Neural progenitor cell (in vitro differentiated cells): ENCODE results near the gene GFPT1. TPM values are rescaled to one million over a fixed set of nuclear protein-coding genes. Genes with fewer than 3 reads are reported as not detected.
"Not testable (repeated sequence)": the region's sequence is repeated elsewhere in the genome, so short reads cannot be mapped to it uniquely, and the experiment has no call there.

Experiments used
- DNase-seq: peaks from one replicate; pipeline ENCODE4 v3.0.0-alpha.2; 2016; ENCODE audit warnings: low spot score
- H2AFZ ChIP-seq: fragments of 200-600 bp; sonication (generic); replicated peaks from 2 replicates; pipeline ENCODE4 v1.6.1; 2016; ENCODE audit warnings: antibody characterized with exemption
- H3F3A ChIP-seq: fragments of 200-600 bp; sonication (generic); 2 replicates; pipeline ENCODE4 v1.6.1; 2016; ENCODE audit warnings: antibody characterized with exemption, low read depth
- H3K27ac ChIP-seq: fragments of 200-600 bp; sonication (generic); 2 replicates; pipeline ENCODE4 v1.5.1; 2016; ENCODE audit warnings: mild to moderate bottlenecking
- H3K27me3 ChIP-seq: fragments of 200-600 bp; sonication (generic); 2 replicates; pipeline ENCODE4 v1.6.1; 2016; ENCODE audit warnings: mild to moderate bottlenecking, moderate library complexity
- H3K36me3 ChIP-seq: fragments of 200-600 bp; sonication (generic); 2 replicates; pipeline ENCODE4 v1.5.1; 2016
- H3K4me1 ChIP-seq: fragments of 200-600 bp; sonication (generic); 2 replicates; pipeline ENCODE4 v1.6.1; 2016; ENCODE audit warnings: mixed run types
- H3K4me2 ChIP-seq: fragments of 200-600 bp; sonication (generic); 2 replicates; pipeline ENCODE4 v1.6.1; 2016
- H3K4me3 ChIP-seq: fragments of 200-600 bp; sonication (generic); 2 replicates; pipeline ENCODE4 v1.5.1; 2016
- H3K79me2 ChIP-seq: fragments of 200-600 bp; sonication (generic); 2 replicates; pipeline ENCODE4 v1.6.1; 2016; ENCODE audit warnings: low read depth
- H3K9ac ChIP-seq: fragments of 200-600 bp; sonication (generic); 2 replicates; pipeline ENCODE4 v1.6.1; 2016
- H3K9me3 ChIP-seq: fragments of 200-600 bp; sonication (generic); 2 replicates; pipeline ENCODE4 v1.5.1; 2016; ENCODE audit warnings: low read depth
- H4K20me1 ChIP-seq: fragments of 200-600 bp; sonication (generic); 2 replicates; pipeline ENCODE4 v1.6.1; 2016; ENCODE audit warnings: low read depth
- H3K27ac Mint-ChIP-seq: 3 replicates; pipeline ENCODE4 v1.8.0; 2021; ENCODE audit warnings: mixed read lengths
- H3K27me3 Mint-ChIP-seq: 2 replicates; pipeline ENCODE4 v1.8.0; 2022; ENCODE audit warnings: low read depth, mild to moderate bottlenecking, inconsistent platforms, moderate library complexity, mixed read lengths; ENCODE audit not compliant: insufficient read depth
- H3K36me3 Mint-ChIP-seq: 3 replicates; pipeline ENCODE4 v1.8.0; 2021; ENCODE audit warnings: mixed read lengths
- H3K4me1 Mint-ChIP-seq: 3 replicates; pipeline ENCODE4 v1.8.0; 2021; ENCODE audit warnings: mixed read lengths
- H3K4me3 Mint-ChIP-seq: 3 replicates; pipeline ENCODE4 v1.8.0; 2021; ENCODE audit warnings: mild to moderate bottlenecking, moderate library complexity, mixed read lengths
- H3K9me3 Mint-ChIP-seq: 3 replicates; pipeline ENCODE4 v1.8.0; 2020; ENCODE audit warnings: mixed read lengths
- EZH2 ChIP-seq: fragments of 200-600 bp; sonication (generic); IDR thresholded peaks from 2 replicates; pipeline ENCODE4 v1.6.1; 2017; ENCODE audit warnings: antibody characterized with exemption, mild to moderate bottlenecking, moderate library complexity
- EZH2phosphoT487 ChIP-seq: fragments of 200-600 bp; sonication (generic); IDR thresholded peaks from 2 replicates; pipeline ENCODE4 v1.6.1; 2017; ENCODE audit warnings: antibody characterized with exemption
- total RNA-seq: library from RNA; depleted of rRNA; stranded (reverse); fragments of >200 nt; gene quantifications from 2 replicates; pipeline ENCODE4 v1.2.3, GENCODE V29; 2015; ENCODE audit warnings: low replicate concordance
- TF ChIP-seq, protein P1 (sequence below): fragments of 200-600 bp; sonication (generic); IDR thresholded peaks from 2 replicates; pipeline ENCODE4 v1.5.1; 2017; ENCODE audit warnings: antibody characterized with exemption, mild to moderate bottlenecking

Gene GFPT1
- total RNA-seq, 1 donor from 2014 or later: 54.3 TPM

DNA sequence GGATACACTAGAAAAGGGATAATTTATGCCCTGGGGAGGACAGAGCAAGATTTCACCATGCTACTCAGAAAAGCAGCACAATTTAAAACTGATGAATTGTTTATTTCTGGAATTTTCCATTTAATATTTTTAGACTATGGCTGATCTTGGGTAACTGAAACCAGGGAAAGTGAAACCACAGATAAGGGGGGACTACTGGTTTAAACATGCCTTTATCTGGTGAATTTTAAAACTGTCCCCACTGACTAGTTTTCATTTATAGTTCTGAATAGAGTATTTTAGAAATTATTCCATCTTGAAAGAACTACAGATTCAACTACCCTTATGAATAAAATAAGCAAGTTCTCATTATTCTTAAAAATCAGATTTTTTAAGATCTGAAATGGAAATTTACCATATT lies 35.2 kb upstream of the GFPT1 start:
- Histone ChIP-seq H3K79me2 (no peaks in the 10 kb centered on the region), H3K4me3 (no peak overlapping the region), H3K9ac (no peak overlapping the region), H3K27ac (no peak overlapping the region), H3K4me2 (no peak overlapping the region), H3K9me3 (no peaks in the 10 kb centered on the region), H3F3A (no peaks in the 10 kb centered on the region), H2AFZ (no peak overlapping the region), H4K20me1 (no peaks in the 10 kb centered on the region), H3K36me3 (peaks cover 9% of the 10 kb centered on the region), H3K4me1 (no peaks in the 10 kb centered on the region), H3K27me3 (no peaks in the 10 kb centered on the region)
- Mint-ChIP-seq H3K4me1 (no peaks in the 10 kb centered on the region), H3K27me3 (peaks cover 2% of the 10 kb centered on the region), H3K4me3 (no peak overlapping the region), H3K36me3 (peaks cover 14% of the 10 kb centered on the region), H3K9me3 (no peaks in the 10 kb centered on the region), H3K27ac (no peak overlapping the region)
- no peak for DNase-seq
- TF ChIP-seq, protein P1, sequence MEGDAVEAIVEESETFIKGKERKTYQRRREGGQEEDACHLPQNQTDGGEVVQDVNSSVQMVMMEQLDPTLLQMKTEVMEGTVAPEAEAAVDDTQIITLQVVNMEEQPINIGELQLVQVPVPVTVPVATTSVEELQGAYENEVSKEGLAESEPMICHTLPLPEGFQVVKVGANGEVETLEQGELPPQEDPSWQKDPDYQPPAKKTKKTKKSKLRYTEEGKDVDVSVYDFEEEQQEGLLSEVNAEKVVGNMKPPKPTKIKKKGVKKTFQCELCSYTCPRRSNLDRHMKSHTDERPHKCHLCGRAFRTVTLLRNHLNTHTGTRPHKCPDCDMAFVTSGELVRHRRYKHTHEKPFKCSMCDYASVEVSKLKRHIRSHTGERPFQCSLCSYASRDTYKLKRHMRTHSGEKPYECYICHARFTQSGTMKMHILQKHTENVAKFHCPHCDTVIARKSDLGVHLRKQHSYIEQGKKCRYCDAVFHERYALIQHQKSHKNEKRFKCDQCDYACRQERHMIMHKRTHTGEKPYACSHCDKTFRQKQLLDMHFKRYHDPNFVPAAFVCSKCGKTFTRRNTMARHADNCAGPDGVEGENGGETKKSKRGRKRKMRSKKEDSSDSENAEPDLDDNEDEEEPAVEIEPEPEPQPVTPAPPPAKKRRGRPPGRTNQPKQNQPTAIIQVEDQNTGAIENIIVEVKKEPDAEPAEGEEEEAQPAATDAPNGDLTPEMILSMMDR: no peak
- TF ChIP-seq EZH2phosphoT487: no peak

DNA sequence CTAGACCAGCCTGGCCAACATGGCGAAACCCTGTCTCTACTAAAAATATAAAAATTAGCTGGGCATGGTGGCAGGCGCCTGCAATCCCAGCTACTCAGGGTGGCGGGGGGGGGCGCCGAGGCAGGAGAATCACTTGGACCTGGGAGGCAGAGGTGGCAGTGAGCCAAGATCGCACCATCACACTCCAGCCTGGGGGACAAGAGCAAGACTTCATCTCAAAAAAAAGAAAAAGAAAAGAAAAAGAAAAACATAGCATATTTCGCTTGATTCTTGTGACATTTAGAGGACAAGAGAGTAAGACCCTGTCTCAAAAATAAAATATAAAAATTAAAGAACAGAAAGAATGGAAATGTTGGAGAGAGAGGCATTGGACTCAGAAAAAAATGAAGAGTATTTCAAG lies 32.1 kb upstream of the GFPT1 start:
- H3K4me1 ChIP-seq, H3K27me3 Mint-ChIP-seq, H3K4me3 ChIP-seq, H3K9ac ChIP-seq, DNase-seq, H3K4me3 Mint-ChIP-seq, H3K9me3 Mint-ChIP-seq, H3K79me2 ChIP-seq, H4K20me1 ChIP-seq, H3K27me3 ChIP-seq, H3F3A ChIP-seq, H2AFZ ChIP-seq, H3K27ac Mint-ChIP-seq, H3K4me1 Mint-ChIP-seq, H3K4me2 ChIP-seq, H3K27ac ChIP-seq, H3K9me3 ChIP-seq: not testable (repeated sequence)
- peaks cover 16% of the 10 kb centered on the region for H3K36me3 Mint-ChIP-seq
- H3K36me3 ChIP-seq: peaks cover 14% of the 10 kb centered on the region

DNA sequence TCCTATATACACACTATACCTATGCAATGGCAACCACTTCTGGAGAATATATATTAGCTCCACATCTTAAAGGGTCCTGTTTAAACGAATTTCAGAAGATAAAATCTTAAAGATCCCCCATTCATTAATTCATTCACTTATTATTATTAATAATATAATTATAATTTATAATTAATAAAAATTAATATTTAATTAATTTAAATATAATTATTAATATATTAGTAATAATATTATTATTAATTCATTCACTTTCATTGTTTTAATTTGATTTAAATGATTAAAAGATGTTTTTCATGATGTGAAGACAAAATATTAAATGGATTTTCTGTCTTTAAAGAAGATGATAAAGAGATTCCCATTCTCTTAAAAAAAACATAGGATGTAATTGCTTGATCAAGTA lies 29.1 kb upstream of the GFPT1 start:
- Histone ChIP-seq H3K9me3 (no peaks in the 10 kb centered on the region), H3K79me2 (no peaks in the 10 kb centered on the region), H3F3A (no peaks in the 10 kb centered on the region), H2AFZ (no peak overlapping the region), H3K36me3 (peaks cover 17% of the 10 kb centered on the region), H3K9ac (no peak overlapping the region), H3K4me2 (no peak overlapping the region), H3K4me1 (no peaks in the 10 kb centered on the region), H3K27me3 (no peaks in the 10 kb centered on the region), H3K27ac (no peak overlapping the region), H3K4me3 (no peak overlapping the region), H4K20me1 (no peaks in the 10 kb centered on the region)
- H3K27me3 Mint-ChIP-seq: peaks cover 2% of the 10 kb centered on the region
- DNase-seq: no peak
- TF ChIP-seq EZH2: no peak
- TF ChIP-seq, protein P1: no peak
- no peak for TF ChIP-seq EZH2phosphoT487
- no peak overlapping the region for H3K27ac Mint-ChIP-seq
- no peaks in the 10 kb centered on the region for H3K9me3 Mint-ChIP-seq
- no peaks in the 10 kb centered on the region for H3K4me1 Mint-ChIP-seq
- H3K4me3 Mint-ChIP-seq: no peak overlapping the region
- H3K36me3 Mint-ChIP-seq: peaks cover 11% of the 10 kb centered on the region

DNA sequence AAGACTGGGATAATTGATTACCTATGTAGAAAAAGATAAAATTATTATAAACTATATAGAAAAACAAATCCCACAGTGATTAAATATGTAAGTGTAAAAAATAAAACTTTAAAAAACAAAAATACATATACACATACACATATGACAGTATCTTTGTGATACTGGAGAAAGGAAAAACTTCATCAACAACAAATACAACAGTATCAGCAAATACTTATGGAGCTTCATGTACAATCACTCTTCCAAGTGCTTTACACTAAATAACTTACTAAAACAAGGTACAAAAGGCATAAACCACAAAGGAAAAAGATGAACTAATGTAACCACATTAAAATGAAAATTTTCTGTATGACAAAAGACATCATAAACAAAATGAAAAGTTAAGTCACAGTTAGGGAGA lies 24.1 kb upstream of the GFPT1 start:
- Mint-ChIP-seq H3K27ac (no peak overlapping the region), H3K36me3 (peaks cover 18% of the 10 kb centered on the region), H3K27me3 (no peaks in the 10 kb centered on the region), H3K4me3 (no peak overlapping the region), H3K4me1 (no peaks in the 10 kb centered on the region), H3K9me3 (no peaks in the 10 kb centered on the region)
- H3K9me3 ChIP-seq: no peaks in the 10 kb centered on the region
- H3K9ac ChIP-seq: no peak overlapping the region
- no peak overlapping the region for H3K4me3 ChIP-seq
- H3K4me2 ChIP-seq: no peak overlapping the region
- no peak overlapping the region for H3K27ac ChIP-seq
- no peaks in the 10 kb centered on the region for H3K4me1 ChIP-seq
- TF ChIP-seq, protein P1: no peak
- no peak for TF ChIP-seq EZH2
- no peak for TF ChIP-seq EZH2phosphoT487
- H3K79me2 ChIP-seq: no peaks in the 10 kb centered on the region
- no peaks in the 10 kb centered on the region for H4K20me1 ChIP-seq
- no peaks in the 10 kb centered on the region for H3K27me3 ChIP-seq
- no peak for DNase-seq
- H2AFZ ChIP-seq: no peak overlapping the region
- H3F3A ChIP-seq: no peaks in the 10 kb centered on the region
- H3K36me3 ChIP-seq: peaks cover 8% of the 10 kb centered on the region
